IMR-90 (cell line): ENCODE data around the gene ATP1A4. TPM values are rescaled to one million over a fixed set of nuclear protein-coding genes. Genes with fewer than 3 reads are reported as not detected.

Experiments
- ATAC-seq: fragments of 200-7000 bp; cut with Tn5 transposase; 2 replicates; pipeline ENCODE4 v1.9.1; 2020; ENCODE audit warnings: low read depth, mild to moderate bottlenecking, moderate library complexity
- BruUV-seq: library from RNA; stranded (reverse); fragments of 400-500 nt; replicated peaks from 2 replicates; lab custom pipeline; 2021; lab: Mats Ljungman, UMichigan
- CTCF ChIA-PET: fragments of 300-600 bp; formaldehyde crosslinking; extraction: SDS; loops from one replicate; lab custom pipeline; 2021; ENCODE audit warnings: antibody characterized with exemption; lab: Yijun Ruan, JAX
- POLR2A ChIA-PET: fragments of 300-600 bp; sonication (Branson Sonifier 250); formaldehyde crosslinking; loops from one replicate; lab custom pipeline; 2022; ENCODE audit warnings: antibody characterized with exemption; ENCODE audit not compliant: unreplicated experiment; lab: Charles Lee
- DNase-seq: peaks from one replicate; pipeline ENCODE4 v3.0.0; 2013
- H2AFZ ChIP-seq: replicated peaks from 2 replicates; pipeline ENCODE3; 2013; ENCODE audit warnings: low read length, mild to moderate bottlenecking; ENCODE audit not compliant: poor library complexity
- H2AK5ac ChIP-seq: 2 replicates; pipeline ENCODE4 v1.6.1; 2013; ENCODE audit warnings: low read depth, low read length, inconsistent platforms
- H2AK9ac ChIP-seq: replicated peaks from 2 replicates; pipeline ENCODE3; 2013; ENCODE audit warnings: mild to moderate bottlenecking, low read depth, low read length, moderate library complexity; ENCODE audit not compliant: poor library complexity
- H2BK120ac ChIP-seq: 2 replicates; pipeline ENCODE4 v1.6.1; 2013; ENCODE audit warnings: low read depth, low read length, inconsistent platforms
- H2BK15ac ChIP-seq: 3 replicates; pipeline ENCODE4 v1.6.1; 2013; ENCODE audit warnings: low read depth, low read length, inconsistent platforms
- H2BK20ac ChIP-seq: 2 replicates; pipeline ENCODE4 v1.6.1; 2013; ENCODE audit warnings: low read depth, mild to moderate bottlenecking, inconsistent platforms, low read length, moderate library complexity
- H2BK5ac ChIP-seq: 2 replicates; pipeline ENCODE4 v1.6.1; 2013; ENCODE audit warnings: mild to moderate bottlenecking, low read depth, low read length, inconsistent platforms; ENCODE audit not compliant: poor library complexity, severe bottlenecking
- H3K14ac ChIP-seq: replicated peaks from 2 replicates; pipeline ENCODE4 v1.6.1; 2013; ENCODE audit warnings: low read depth, low read length, inconsistent platforms
- H3K18ac ChIP-seq: 2 replicates; pipeline ENCODE4 v1.6.1; 2013; ENCODE audit warnings: low read depth, low read length, control low read depth
- H3K23ac ChIP-seq: 2 replicates; pipeline ENCODE4 v1.6.1; 2013; ENCODE audit warnings: low read depth, low read length, inconsistent platforms
- H3K27ac ChIP-seq: 2 replicates; pipeline ENCODE4 v1.5.1; 2013; ENCODE audit warnings: mild to moderate bottlenecking, control low read depth, low read length; ENCODE audit not compliant: insufficient read depth
- H3K27me3 ChIP-seq: 2 replicates; pipeline ENCODE4 v1.6.1; 2013; ENCODE audit warnings: low read length; ENCODE audit not compliant: control insufficient read depth, insufficient read depth
- H3K36me3 ChIP-seq: 2 replicates; pipeline ENCODE4 v1.6.1; 2013; ENCODE audit warnings: low read length, mixed read lengths; ENCODE audit not compliant: control insufficient read depth, insufficient read depth
- H3K4ac ChIP-seq: 2 replicates; pipeline ENCODE4 v1.6.1; 2013; ENCODE audit warnings: low read depth, low read length, inconsistent platforms
- H3K4me1 ChIP-seq: 2 replicates; pipeline ENCODE4 v1.6.1; 2013; ENCODE audit warnings: low read length, mixed read lengths; ENCODE audit not compliant: control insufficient read depth, insufficient read depth
- H3K4me2 ChIP-seq: 2 replicates; pipeline ENCODE4 v1.6.1; 2013; ENCODE audit warnings: low read depth, mild to moderate bottlenecking, control low read depth, low read length, moderate library complexity
- H3K4me3 ChIP-seq: 2 replicates; pipeline ENCODE4 v1.5.1; 2013; ENCODE audit warnings: low read depth, mild to moderate bottlenecking, control low read depth, low read length, moderate library complexity; ENCODE audit not compliant: insufficient read depth
- H3K56ac ChIP-seq: 2 replicates; pipeline ENCODE4 v1.6.1; 2013; ENCODE audit warnings: low read length, inconsistent platforms; ENCODE audit not compliant: insufficient read depth; ENCODE audit errors: extremely low read depth
- H3K79me1 ChIP-seq, 2 experiments: 2 replicates each; pipeline ENCODE4 v1.6.1; 2013; ENCODE audit warnings: low read length in 2 of 2, inconsistent platforms in 1 of 2, low read depth in 1 of 2
- H3K9ac ChIP-seq: 2 replicates; pipeline ENCODE4 v1.6.1; 2013; ENCODE audit warnings: low read depth, low read length, control low read depth
- H3K9me1 ChIP-seq: 2 replicates; pipeline ENCODE4 v1.6.1; 2013; ENCODE audit warnings: low read length, inconsistent platforms; ENCODE audit not compliant: insufficient read depth
- H3K9me3 ChIP-seq: 2 replicates; pipeline ENCODE4 v1.6.1; 2013; ENCODE audit warnings: low read length; ENCODE audit not compliant: control insufficient read depth, insufficient read depth
- H4K20me1 ChIP-seq: 2 replicates; pipeline ENCODE4 v1.6.1; 2013; ENCODE audit warnings: low read length, inconsistent platforms; ENCODE audit not compliant: insufficient read depth
- H4K5ac ChIP-seq: 2 replicates; pipeline ENCODE4 v1.6.1; 2013; ENCODE audit warnings: mild to moderate bottlenecking, low read depth, low read length, control low read depth
- H4K8ac ChIP-seq, 2 experiments: 2 replicates each; pipeline ENCODE4 v1.6.1; 2013; ENCODE audit warnings: low read depth in 2 of 2, low read length in 2 of 2, control low read depth in 1 of 2, inconsistent platforms in 1 of 2
- H4K91ac ChIP-seq: 2 replicates; pipeline ENCODE4 v1.6.1; 2013; ENCODE audit warnings: low read depth, low read length, inconsistent platforms; ENCODE audit not compliant: insufficient read depth
- BHLHE40 ChIP-seq: fragments of 150-350 bp; IDR thresholded peaks from 2 replicates; pipeline ENCODE4 v1.6.1; 2016; ENCODE audit warnings: mild to moderate bottlenecking, low read depth, low read length
- CEBPB ChIP-seq: IDR thresholded peaks from 2 replicates; pipeline ENCODE4 v1.6.1; 2012; ENCODE audit warnings: low read depth, low read length, improper control_type of control experiment
- CHD1 ChIP-seq: IDR thresholded peaks from 2 replicates; pipeline ENCODE4 v1.6.1; 2012; ENCODE audit warnings: low read depth, low read length, improper control_type of control experiment
- CTCF ChIP-seq: conservative IDR thresholded peaks from 2 replicates; pipeline ENCODE4 v1.5.1; 2012; ENCODE audit warnings: mild to moderate bottlenecking, low read depth, low read length, improper control_type of control experiment
- ELK1 ChIP-seq: fragments of 150-350 bp; IDR thresholded peaks from 2 replicates; pipeline ENCODE4 v1.6.1; 2016; ENCODE audit warnings: low read depth, mild to moderate bottlenecking, low read length, moderate library complexity, borderline replicate concordance
- FOS ChIP-seq: fragments of 150-350 bp; IDR thresholded peaks from 2 replicates; pipeline ENCODE4 v1.6.1; 2016; ENCODE audit warnings: low read depth, low read length
- MAFK ChIP-seq: IDR thresholded peaks from 2 replicates; pipeline ENCODE4 v1.6.1; 2012; ENCODE audit warnings: low read depth, low read length, improper control_type of control experiment
- MAZ ChIP-seq: IDR thresholded peaks from 2 replicates; pipeline ENCODE4 v1.6.1; 2012; ENCODE audit warnings: low read depth, mild to moderate bottlenecking, low read length, improper control_type of control experiment, moderate library complexity, borderline replicate concordance
- MXI1 ChIP-seq: IDR thresholded peaks from 2 replicates; pipeline ENCODE4 v1.6.1; 2012; ENCODE audit warnings: low read depth, mild to moderate bottlenecking, low read length, moderate library complexity, borderline replicate concordance
- NFE2L2 ChIP-seq: fragments of 150-350 bp; IDR thresholded peaks from 2 replicates; pipeline ENCODE4 v1.6.1; 2016; ENCODE audit warnings: low read depth, mild to moderate bottlenecking, low read length
- POLR2A ChIP-seq: IDR thresholded peaks from 2 replicates; pipeline ENCODE4 v1.6.1; 2012; ENCODE audit warnings: mild to moderate bottlenecking, low read depth, low read length
- RAD21 ChIP-seq: IDR thresholded peaks from 2 replicates; pipeline ENCODE4 v1.6.1; 2012; ENCODE audit warnings: low read length, improper control_type of control experiment
- RCOR1 ChIP-seq: IDR thresholded peaks from 2 replicates; pipeline ENCODE4 v1.6.1; 2012; ENCODE audit warnings: mild to moderate bottlenecking, low read length, improper control_type of control experiment; ENCODE audit not compliant: insufficient replicate concordance
- RFX5 ChIP-seq: IDR thresholded peaks from 2 replicates; pipeline ENCODE4 v1.8.0; 2012; ENCODE audit warnings: low read depth, mild to moderate bottlenecking, low read length, moderate library complexity
- SMC3 ChIP-seq: fragments of 150-350 bp; IDR thresholded peaks from 2 replicates; pipeline ENCODE4 v1.6.1; 2016; ENCODE audit warnings: low read depth, mild to moderate bottlenecking, antibody characterized with exemption, low read length, moderate library complexity
- USF2 ChIP-seq: fragments of 150-350 bp; IDR thresholded peaks from 2 replicates; pipeline ENCODE4 v1.6.1; 2017; ENCODE audit warnings: mild to moderate bottlenecking, antibody characterized with exemption, low read length, low read depth
- WGBS, 2 experiments: methylation state at CpG; one replicate each; pipeline versions ENCODE4 v1.1.5 to v1.1.7; 2013; ENCODE audit warnings: missing lambda C conversion rate in 2 of 2; ENCODE audit not compliant: insufficient read length in 1 of 2; ENCODE audit errors: extremely low coverage in 2 of 2; 5-methylcytosine and 5-hydroxymethylcytosine counted together
- dilution Hi-C: fragments of 300-500 bp; cut with HindIII; formaldehyde crosslinking; loops from one replicate; pipeline ENCODE4 v1.14.3; 2018; ENCODE audit warnings: low sequenced_read_pairs; ENCODE audit not compliant: unreplicated experiment
- in situ Hi-C: fragments of 300-500 bp; cut with MboI; formaldehyde crosslinking; loops from 3 replicates; pipeline ENCODE4 v1.14.3; 2019; ENCODE audit warnings: low sequenced_read_pairs, inconsistent platforms, mixed read lengths
- intact Hi-C: fragments of 100-400 bp; cut with micrococcal nuclease; formaldehyde crosslinking; loops from 2 replicates; pipeline ENCODE4 v1.10.0; 2022
- polyA plus RNA-seq, 3 experiments: library from polyadenylated mRNA; depleted of rRNA; stranded (reverse); fragments of >200 nt; gene quantifications; 2 replicates each; pipeline ENCODE4 v1.2.3, GENCODE V29; 2012; ENCODE audit warnings: low replicate concordance in 1 of 3
- total RNA-seq: library from RNA; depleted of rRNA; stranded (reverse); fragments of >200 nt; gene quantifications from 2 replicates; pipeline ENCODE4 v1.2.3, GENCODE V29; 2012

The ATP1A4 gene
- total and polyA plus RNA-seq, 2 of the 4 experiments (the other 2 are of a cell fraction): not detected

- no peak for ATAC-seq
- Histone ChIP-seq H3K79me1 (no peaks in the 10 kb centered on the region), H4K20me1 (no peaks in the 10 kb centered on the region), H4K91ac (no peak overlapping the region), H2BK5ac (no peak overlapping the region), H4K5ac (no peak overlapping the region), H2BK20ac (no peak overlapping the region), H2BK15ac (no peak overlapping the region), H3K4me2 (no peak overlapping the region), H3K27ac (no peak overlapping the region), H3K9me1 (peaks cover 6% of the 10 kb centered on the region; the same call in 1 of the 2 replicates), H3K18ac (no peak overlapping the region), H3K9ac (no peak overlapping the region), H2AK5ac (no peak overlapping the region), H3K14ac (no peak overlapping the region), H3K56ac (no peak overlapping the region), H3K4me1 (0 out of 2 replicates have a peak, but pooled peaks cover 2% of the 10 kb centered on the region), H3K9me3 (no peaks in the 10 kb centered on the region), H3K36me3 (no peaks in the 10 kb centered on the region), H3K23ac (no peak overlapping the region), H2AK9ac (no peak overlapping the region), H3K27me3 (peaks cover 26% of the 10 kb centered on the region), H2BK120ac (no peak overlapping the region), H3K4me3 (no peak overlapping the region), H3K4ac (no peak overlapping the region), H2AFZ (no peak overlapping the region), H4K8ac (no peak overlapping the region)
- BruUV-seq: no TSS peak
- intact Hi-C loops (no loop called here), dilution Hi-C loops (no loop called here), in situ Hi-C loops (no loop called here)
- no peak for DNase-seq
- WGBS, 2 experiments: no CpG with 5 or more reads among the region's 1 CpG
- TF ChIP-seq MAZ (no peak), ELK1 (no peak), RFX5 (no peak), FOS (no peak), CHD1 (no peak), RCOR1 (no peak), MXI1 (no peak), NFE2L2 (no peak), POLR2A (no peak), BHLHE40 (no peak), CTCF (no peak), SMC3 (no peak), RAD21 (no peak), CEBPB (no peak), USF2 (no peak), MAFK (no peak)
- ChIA-PET POLR2A (no interaction called here), CTCF (no interaction called here)
Observed at GRCh38 chr1:160130939-160131338, 20.5 kb upstream of the ATP1A4 start.
